C4-2B (cell line): ENCODE data around the gene PLAGL1.

Experiments
- H3K27ac ChIP-seq: fragments of 450-650 bp; 2 replicates; pipeline ENCODE4 v1.5.1; 2017
- CTCF ChIP-seq: fragments of 450-650 bp; conservative IDR thresholded peaks from 2 replicates; pipeline ENCODE4 v1.5.1; 2017; ENCODE audit warnings: mild to moderate bottlenecking
- ZFX ChIP-seq: fragments of 450-650 bp; IDR thresholded peaks from 2 replicates; pipeline ENCODE4 v1.6.1; 2017

The PLAGL1 gene

GRCh38 chr6:143955971-143956370 is 52.1 kb downstream of the PLAGL1 start:
- TF ChIP-seq CTCF (no peak), ZFX (no peak)
- H3K27ac ChIP-seq: no peak overlapping the region

GRCh38 chr6:143953922-143954321 is 54.1 kb downstream of the PLAGL1 start:
- TF ChIP-seq CTCF: no peak
- no peak for TF ChIP-seq ZFX
- no peak overlapping the region for H3K27ac ChIP-seq

GRCh38 chr6:143952947-143953701 is 54.9 kb downstream of the PLAGL1 start:
- no peak for TF ChIP-seq CTCF
- TF ChIP-seq ZFX: no peak
- no peak overlapping the region for H3K27ac ChIP-seq

GRCh38 chr6:143952060-143952778 is 55.8 kb downstream of the PLAGL1 start:
- TF ChIP-seq CTCF (no peak), ZFX (no peak)
- H3K27ac ChIP-seq: no peak overlapping the region

- TF ChIP-seq CTCF (no peak), ZFX (no peak)
- H3K27ac ChIP-seq: no peak overlapping the region
Measured at GRCh38 chr6:143950875-143951274, 57.2 kb downstream of the PLAGL1 start.

GRCh38 chr6:143949962-143950361 is 58.1 kb downstream of the PLAGL1 start:
- no peak overlapping the region for H3K27ac ChIP-seq
- no peak for TF ChIP-seq ZFX
- no peak for TF ChIP-seq CTCF

GRCh38 chr6:143949535-143949934 is 58.5 kb downstream of the PLAGL1 start:
- TF ChIP-seq CTCF: no peak
- TF ChIP-seq ZFX: no peak
- no peak overlapping the region for H3K27ac ChIP-seq
